ENCODE results near the gene STRBP.

The STRBP gene

DNA sequence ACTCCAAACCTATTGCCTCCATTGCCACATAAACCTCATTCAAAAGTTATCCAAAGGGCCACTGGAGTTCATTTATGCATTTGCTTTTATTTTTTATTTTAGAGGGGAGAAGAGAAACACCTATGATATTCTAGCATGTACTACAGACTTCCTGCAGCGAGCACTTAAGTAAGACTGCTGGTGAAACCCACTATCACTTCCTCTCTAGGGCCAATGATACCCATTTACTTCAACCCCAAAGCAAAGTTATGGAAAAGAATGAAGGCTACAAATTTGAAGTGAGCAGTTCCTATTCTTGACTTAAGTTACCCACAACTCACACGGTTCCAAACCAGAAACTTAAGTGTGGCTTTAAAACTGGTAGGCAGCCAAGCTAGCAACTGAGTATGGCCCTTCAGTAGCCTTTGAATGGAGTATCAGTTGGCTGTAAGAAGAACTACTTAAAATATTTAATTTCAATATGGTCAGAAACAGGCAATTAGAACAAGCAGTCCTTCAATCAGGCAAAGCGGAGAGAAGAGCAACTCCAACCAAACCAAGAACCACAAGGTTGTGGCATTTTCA is 140.8 kb downstream of the STRBP start:
- TF ChIP-seq TAF1 (IDR thresholded peaks at IDR 0.05; ENCODE audit: borderline replicate concordance, insufficient read depth, low read length) (no peak), SIN3A (IDR thresholded peaks at IDR 0.05; ENCODE audit: borderline replicate concordance, insufficient read depth, low read length) (no peak), FOXP2 (optimal IDR thresholded peaks at IDR 0.05; ENCODE audit: borderline replicate concordance, extremely low read depth, extremely low read length, insufficient read depth) (no peak), POLR2AphosphoS5 (IDR thresholded peaks at IDR 0.05; ENCODE audit: low read depth, low read length) (no peak)
- TF ChIP-seq, protein P1, sequence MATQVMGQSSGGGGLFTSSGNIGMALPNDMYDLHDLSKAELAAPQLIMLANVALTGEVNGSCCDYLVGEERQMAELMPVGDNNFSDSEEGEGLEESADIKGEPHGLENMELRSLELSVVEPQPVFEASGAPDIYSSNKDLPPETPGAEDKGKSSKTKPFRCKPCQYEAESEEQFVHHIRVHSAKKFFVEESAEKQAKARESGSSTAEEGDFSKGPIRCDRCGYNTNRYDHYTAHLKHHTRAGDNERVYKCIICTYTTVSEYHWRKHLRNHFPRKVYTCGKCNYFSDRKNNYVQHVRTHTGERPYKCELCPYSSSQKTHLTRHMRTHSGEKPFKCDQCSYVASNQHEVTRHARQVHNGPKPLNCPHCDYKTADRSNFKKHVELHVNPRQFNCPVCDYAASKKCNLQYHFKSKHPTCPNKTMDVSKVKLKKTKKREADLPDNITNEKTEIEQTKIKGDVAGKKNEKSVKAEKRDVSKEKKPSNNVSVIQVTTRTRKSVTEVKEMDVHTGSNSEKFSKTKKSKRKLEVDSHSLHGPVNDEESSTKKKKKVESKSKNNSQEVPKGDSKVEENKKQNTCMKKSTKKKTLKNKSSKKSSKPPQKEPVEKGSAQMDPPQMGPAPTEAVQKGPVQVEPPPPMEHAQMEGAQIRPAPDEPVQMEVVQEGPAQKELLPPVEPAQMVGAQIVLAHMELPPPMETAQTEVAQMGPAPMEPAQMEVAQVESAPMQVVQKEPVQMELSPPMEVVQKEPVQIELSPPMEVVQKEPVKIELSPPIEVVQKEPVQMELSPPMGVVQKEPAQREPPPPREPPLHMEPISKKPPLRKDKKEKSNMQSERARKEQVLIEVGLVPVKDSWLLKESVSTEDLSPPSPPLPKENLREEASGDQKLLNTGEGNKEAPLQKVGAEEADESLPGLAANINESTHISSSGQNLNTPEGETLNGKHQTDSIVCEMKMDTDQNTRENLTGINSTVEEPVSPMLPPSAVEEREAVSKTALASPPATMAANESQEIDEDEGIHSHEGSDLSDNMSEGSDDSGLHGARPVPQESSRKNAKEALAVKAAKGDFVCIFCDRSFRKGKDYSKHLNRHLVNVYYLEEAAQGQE (IDR thresholded peaks at IDR 0.05; ENCODE audit: insufficient read depth in 1 of 2, low read depth in 2 of 2, low read length in 2 of 2): no peak

DNA sequence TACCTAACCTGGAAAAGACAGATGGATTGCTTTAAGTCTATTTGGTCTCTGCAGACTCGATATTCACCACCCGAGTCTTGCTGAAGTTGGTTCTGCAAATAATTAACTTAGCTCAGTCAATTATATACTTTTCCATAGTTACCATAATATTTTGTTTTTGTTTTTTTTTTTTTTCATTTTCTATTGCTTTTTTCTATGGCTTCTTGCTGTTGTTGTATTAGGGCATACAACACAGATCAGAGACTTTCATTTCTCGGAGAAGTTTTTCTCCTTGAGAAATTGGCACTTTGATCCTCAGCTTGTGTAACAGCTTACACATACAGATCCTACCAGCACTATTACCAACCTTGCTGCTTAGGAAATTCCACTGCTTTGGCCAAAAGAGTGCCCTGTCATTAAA is 146.9 kb downstream of the STRBP start:
- TF ChIP-seq TAF1 (IDR thresholded peaks at IDR 0.05; ENCODE audit: borderline replicate concordance, insufficient read depth, low read length): no peak
- TF ChIP-seq FOXP2 (optimal IDR thresholded peaks at IDR 0.05; ENCODE audit: borderline replicate concordance, extremely low read depth, extremely low read length, insufficient read depth): no peak

DNA sequence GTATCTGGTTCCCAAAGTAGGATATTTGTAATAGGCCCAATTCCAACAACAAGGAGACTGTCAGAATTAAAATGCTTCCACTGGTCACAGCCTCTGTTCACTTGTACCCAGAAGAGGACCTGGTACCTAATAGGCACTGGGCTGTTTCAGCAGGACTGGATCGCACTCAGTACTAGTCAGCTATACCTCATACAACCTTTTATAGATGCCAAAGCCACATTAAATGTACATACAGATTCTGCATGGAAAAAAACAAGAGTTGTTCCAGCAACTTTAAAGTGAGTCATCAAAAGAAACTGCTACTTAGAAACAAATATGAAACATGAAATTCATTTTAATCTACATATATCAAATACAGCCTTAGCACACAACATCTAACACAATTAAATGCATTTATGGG is 147.4 kb downstream of the STRBP start:
- TF ChIP-seq, protein P1 (IDR thresholded peaks at IDR 0.05; ENCODE audit: insufficient read depth in 1 of 2, low read depth in 2 of 2, low read length in 2 of 2): no peak
- TF ChIP-seq SIN3A (IDR thresholded peaks at IDR 0.05; ENCODE audit: borderline replicate concordance, insufficient read depth, low read length): no peak
- TF ChIP-seq FOXP2 (optimal IDR thresholded peaks at IDR 0.05; ENCODE audit: borderline replicate concordance, extremely low read depth, extremely low read length, insufficient read depth): no peak
- TF ChIP-seq POLR2AphosphoS5 (IDR thresholded peaks at IDR 0.05; ENCODE audit: low read depth, low read length): no peak
- no peak for TF ChIP-seq TAF1 (IDR thresholded peaks at IDR 0.05; ENCODE audit: borderline replicate concordance, insufficient read depth, low read length)

DNA sequence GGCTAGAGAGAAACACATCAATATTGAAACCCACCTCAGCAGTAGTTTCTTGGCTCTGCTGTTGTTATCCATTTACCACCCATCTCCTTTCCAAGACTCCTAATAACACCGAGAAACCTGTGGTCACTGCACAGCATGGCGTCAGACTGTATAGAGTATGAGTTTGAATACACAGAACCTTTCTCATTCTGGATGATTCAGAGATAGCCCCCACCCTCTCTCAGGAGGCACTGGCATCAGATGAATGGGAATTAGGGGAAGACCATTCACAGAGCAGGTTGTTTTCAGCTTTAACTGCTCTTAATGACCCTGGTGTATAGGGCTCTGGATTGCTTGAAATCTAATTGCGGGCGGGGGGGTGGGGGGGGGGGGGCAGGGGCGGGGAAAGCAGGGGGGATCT is 148.3 kb downstream of the STRBP start:
- no peak for TF ChIP-seq FOXP2 (optimal IDR thresholded peaks at IDR 0.05; ENCODE audit: borderline replicate concordance, extremely low read depth, extremely low read length, insufficient read depth)
- no peak for TF ChIP-seq POLR2AphosphoS5 (IDR thresholded peaks at IDR 0.05; ENCODE audit: low read depth, low read length)
- TF ChIP-seq SIN3A (IDR thresholded peaks at IDR 0.05; ENCODE audit: borderline replicate concordance, insufficient read depth, low read length): no peak
- no peak for TF ChIP-seq TAF1 (IDR thresholded peaks at IDR 0.05; ENCODE audit: borderline replicate concordance, insufficient read depth, low read length)
- TF ChIP-seq, protein P1 (IDR thresholded peaks at IDR 0.05; ENCODE audit: insufficient read depth in 1 of 2, low read depth in 2 of 2, low read length in 2 of 2): no peak

DNA sequence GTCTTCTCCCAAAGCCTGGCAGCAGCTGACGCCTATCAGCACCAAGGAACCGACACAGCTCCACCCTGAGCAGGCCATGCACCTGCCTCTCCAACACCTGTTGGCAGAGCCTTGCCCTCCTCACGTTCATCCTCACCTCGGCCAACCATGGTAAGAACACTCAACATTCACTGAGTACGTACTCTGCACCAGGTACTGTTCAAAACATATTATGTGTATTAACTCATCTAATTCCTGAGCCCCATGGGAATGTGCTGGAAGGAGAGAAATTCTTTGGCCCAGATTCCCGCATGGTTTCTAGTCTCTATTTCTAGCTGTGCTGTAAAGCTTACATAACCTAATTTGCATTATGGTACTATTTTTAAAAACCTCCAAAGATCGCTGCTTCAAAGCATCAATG is 148.8 kb downstream of the STRBP start:
- TF ChIP-seq SIN3A (IDR thresholded peaks at IDR 0.05; ENCODE audit: borderline replicate concordance, insufficient read depth, low read length) (no peak), TAF1 (IDR thresholded peaks at IDR 0.05; ENCODE audit: borderline replicate concordance, insufficient read depth, low read length) (no peak), POLR2AphosphoS5 (IDR thresholded peaks at IDR 0.05; ENCODE audit: low read depth, low read length) (no peak), FOXP2 (optimal IDR thresholded peaks at IDR 0.05; ENCODE audit: borderline replicate concordance, extremely low read depth, extremely low read length, insufficient read depth) (no peak)
- TF ChIP-seq, protein P1 (IDR thresholded peaks at IDR 0.05; ENCODE audit: insufficient read depth in 1 of 2, low read depth in 2 of 2, low read length in 2 of 2): no peak

All from PFSK-1 (cell line).